H1 (cell line): ENCODE data around the gene FNIP2. TPM values are rescaled to one million over a fixed set of nuclear protein-coding genes. Genes with fewer than 3 reads are reported as not detected.

ENCODE experiments used
- CTCF ChIA-PET: fragments of 300-600 bp; sonication (Branson Sonifier 250); formaldehyde crosslinking; loops from one replicate; lab custom pipeline; 2021; ENCODE audit not compliant: partially characterized antibody; lab: Charles Lee
- POLR2A ChIA-PET: fragments of 300-600 bp; sonication (Branson Sonifier 250); formaldehyde crosslinking; loops from one replicate; lab custom pipeline; 2021; ENCODE audit warnings: inconsistent platforms; ENCODE audit not compliant: partially characterized antibody; lab: Charles Lee
- DNase-seq, 2 experiments: peaks; one replicate each; pipeline versions ENCODE4 v3.0.0 to v3.0.0-alpha.2; 2010 to 2022; ENCODE audit warnings: low spot score in 2 of 2, low read depth in 1 of 2, mixed read lengths in 1 of 2
- FAIRE-seq: peaks from 2 replicates; lab custom pipeline; 2011; peaks lifted over from hg19 to GRCh38; lab: Jason Lieb, UNC
- H2AFZ ChIP-seq: 2 replicates; pipeline ENCODE4 v1.8.1; 2012; ENCODE audit warnings: low read length, inconsistent platforms
- H2AK5ac ChIP-seq: 2 replicates; pipeline ENCODE4 v1.6.1; 2013; ENCODE audit warnings: low read depth, low read length
- H2BK120ac ChIP-seq: replicated peaks from 2 replicates; pipeline ENCODE3; 2013; ENCODE audit warnings: low read depth, low read length, inconsistent platforms
- H2BK12ac ChIP-seq: 2 replicates; pipeline ENCODE4 v1.6.1; 2013; ENCODE audit warnings: low read depth, low read length
- H2BK15ac ChIP-seq: 2 replicates; pipeline ENCODE4 v1.6.1; 2013; ENCODE audit warnings: low read length
- H2BK20ac ChIP-seq: 2 replicates; pipeline ENCODE4 v1.6.1; 2013; ENCODE audit warnings: low read length
- H2BK5ac ChIP-seq: 2 replicates; pipeline ENCODE4 v1.6.1; 2013; ENCODE audit warnings: low read depth, low read length
- H3K14ac ChIP-seq: 2 replicates; pipeline ENCODE4 v1.6.1; 2013; ENCODE audit warnings: inconsistent platforms; ENCODE audit not compliant: insufficient read length
- H3K18ac ChIP-seq: 2 replicates; pipeline ENCODE4 v1.6.1; 2013; ENCODE audit warnings: low read length; ENCODE audit errors: extremely low read depth
- H3K23ac ChIP-seq: 2 replicates; pipeline ENCODE4 v1.6.1; 2013; ENCODE audit warnings: inconsistent platforms; ENCODE audit not compliant: insufficient read length
- H3K23me2 ChIP-seq: 2 replicates; pipeline ENCODE4 v1.6.1; 2013; ENCODE audit warnings: low read depth, low read length
- H3K27ac ChIP-seq: 2 replicates; pipeline ENCODE4 v1.6.1; 2011; ENCODE audit warnings: low read depth, low read length, inconsistent platforms
- H3K27me3 ChIP-seq, 4 experiments: replicated peaks in 1 of 4; 1 replicate in 1 of 4; 2 replicates in 3 of 4; pipeline versions ENCODE4 v1.6.1 to v1.8.1; 2011 to 2013; ENCODE audit warnings: low read length in 3 of 4, mild to moderate bottlenecking in 3 of 4, inconsistent platforms in 2 of 4, mixed read lengths in 2 of 4, moderate library complexity in 1 of 4; ENCODE audit not compliant: control insufficient read depth in 3 of 4, insufficient read depth in 3 of 4; ENCODE audit errors: extremely low read depth in 1 of 4
- H3K36me3 ChIP-seq, 4 experiments: 2 replicates each; pipeline versions ENCODE4 v1.6.1 to v1.8.1; 2011 to 2013; ENCODE audit warnings: mild to moderate bottlenecking in 4 of 4, low read length in 3 of 4, moderate library complexity in 2 of 4, control low read depth in 1 of 4, inconsistent platforms in 1 of 4; ENCODE audit not compliant: insufficient read depth in 4 of 4, control insufficient read depth in 2 of 4
- H3K4ac ChIP-seq: replicated peaks from 2 replicates; pipeline ENCODE3; 2013; ENCODE audit warnings: low read length, low read depth, mixed read lengths, inconsistent platforms; ENCODE audit not compliant: insufficient read length
- H3K4me1 ChIP-seq, 4 experiments: replicated peaks in 1 of 4; 1 replicate in 1 of 4; 2 replicates in 3 of 4; pipeline versions ENCODE4 v1.6.1 to v1.8.1; 2011 to 2013; ENCODE audit warnings: low read length in 3 of 4, inconsistent platforms in 2 of 4, mixed read lengths in 1 of 4; ENCODE audit not compliant: insufficient read depth in 4 of 4, control insufficient read depth in 3 of 4
- H3K4me2 ChIP-seq, 2 experiments: 2 replicates each; pipeline versions ENCODE4 v1.6.1 to v1.8.1; 2011 to 2013; ENCODE audit warnings: low read depth in 2 of 2, low read length in 2 of 2, control low read depth in 1 of 2, inconsistent platforms in 1 of 2, mild to moderate bottlenecking in 1 of 2; ENCODE audit not compliant: insufficient read depth in 1 of 2
- H3K4me3 ChIP-seq, 4 experiments: fragments of 200-600, 300-600 bp in 1 of 4; sonication (generic), shearing (Covaris generic), sonication (Bioruptor Twin) in 1 of 4; 2 replicates each; pipeline versions ENCODE4 v1.5.1 to v1.8.1; 2011 to 2016; ENCODE audit warnings: low read length in 4 of 4, low read depth in 3 of 4, control low read depth in 2 of 4, inconsistent platforms in 2 of 4, mild to moderate bottlenecking in 2 of 4, mixed read lengths in 1 of 4, moderate library complexity in 1 of 4; ENCODE audit not compliant: insufficient read depth in 2 of 4; ENCODE audit errors: extremely low read depth in 1 of 4
- H3K56ac ChIP-seq: replicated peaks from 2 replicates; pipeline ENCODE3; 2013; ENCODE audit warnings: low read depth, mild to moderate bottlenecking, mixed read lengths, low read length, inconsistent platforms; ENCODE audit not compliant: insufficient read length
- H3K79me1 ChIP-seq: 2 replicates; pipeline ENCODE4 v1.6.1; 2013; ENCODE audit warnings: low read depth, low read length, control low read depth
- H3K79me2 ChIP-seq, 2 experiments: 2 replicates each; pipeline versions ENCODE4 v1.6.1 to v1.8.1; 2012 to 2013; ENCODE audit warnings: low read length in 2 of 2, mild to moderate bottlenecking in 2 of 2, inconsistent platforms in 1 of 2; ENCODE audit not compliant: insufficient read depth in 2 of 2, control insufficient read depth in 1 of 2
- H3K9ac ChIP-seq, 4 experiments: replicated peaks in 1 of 4; 1 replicate in 1 of 4; 2 replicates in 3 of 4; pipeline versions ENCODE4 v1.6.1 to v1.8.1; 2011 to 2013; ENCODE audit warnings: low read depth in 3 of 4, low read length in 3 of 4, control low read depth in 2 of 4, mild to moderate bottlenecking in 2 of 4, moderate library complexity in 2 of 4, inconsistent platforms in 1 of 4; ENCODE audit errors: extremely low read depth in 1 of 4
- H3K9me3 ChIP-seq, 2 experiments: 2 replicates each; pipeline versions ENCODE4 v1.6.1 to v1.8.1; 2012 to 2013; ENCODE audit warnings: mild to moderate bottlenecking in 2 of 2, moderate library complexity in 2 of 2, control low read depth in 1 of 2, inconsistent platforms in 1 of 2, low read depth in 1 of 2, low read length in 1 of 2, mixed read lengths in 1 of 2; ENCODE audit not compliant: insufficient read depth in 2 of 2
- H4K20me1 ChIP-seq, 2 experiments: replicated peaks in 1 of 2; 2 replicates each; pipeline versions ENCODE3 to v1.8.1; 2011 to 2013; ENCODE audit warnings: inconsistent platforms in 2 of 2, low read length in 2 of 2, mild to moderate bottlenecking in 1 of 2; ENCODE audit not compliant: insufficient read depth in 2 of 2, control insufficient read depth in 1 of 2
- H4K5ac ChIP-seq: 2 replicates; pipeline ENCODE4 v1.6.1; 2013; ENCODE audit warnings: low read length, low read depth, mixed read lengths, inconsistent platforms; ENCODE audit not compliant: insufficient read length
- H4K8ac ChIP-seq: 2 replicates; pipeline ENCODE4 v1.8.0; 2013; ENCODE audit warnings: mild to moderate bottlenecking, moderate library complexity, low read length, inconsistent platforms; ENCODE audit not compliant: insufficient read depth; ENCODE audit errors: extremely low read depth
- H4K91ac ChIP-seq: replicated peaks from 2 replicates; pipeline ENCODE3; 2013; ENCODE audit warnings: low read length, mixed read lengths, inconsistent platforms; ENCODE audit not compliant: insufficient read length
- KDM1A ChIP-seq: fragments of 200-600, 300-600 bp; sonication (generic); IDR thresholded peaks from 2 replicates; pipeline ENCODE4 v1.7.1; 2016; ENCODE audit warnings: mild to moderate bottlenecking, low read length, borderline replicate concordance
- TEAD4 ChIP-seq: IDR thresholded peaks from 2 replicates; pipeline ENCODE4 v1.6.1; 2012; ENCODE audit warnings: low read depth, low read length, inconsistent platforms, mixed read lengths
- WGBS, 2 experiments: shearing (Covaris generic) in 1 of 2; methylation state at CpG; one replicate each; pipeline versions ENCODE4 v1.1.6 to v1.1.7; 2013 to 2015; ENCODE audit warnings: low lambda C conversion rate in 2 of 2, mixed read lengths in 2 of 2, inconsistent platforms in 1 of 2, low coverage in 1 of 2, missing lambda C conversion rate in 1 of 2; ENCODE audit not compliant: insufficient replicate concordance in 2 of 2, insufficient coverage in 1 of 2, insufficient read length in 1 of 2; ENCODE audit errors: extremely low coverage in 1 of 2, missing lambda C conversion rate in 1 of 2; 5-methylcytosine and 5-hydroxymethylcytosine counted together
- polyA plus RNA-seq, 7 experiments: library from polyadenylated mRNA; depleted of rRNA in 3 of 7; stranded (reverse) in 5 of 7; unstranded in 2 of 7; fragments of >200 nt in 5 of 7; fragments of 200-250 nt in 2 of 7; gene quantifications; 1 replicate in 5 of 7; 2 replicates in 1 of 7; 4 replicates in 1 of 7; pipeline versions ENCODE4 v1.2.1 to v1.2.3, GENCODE V29; 2011 to 2013; ENCODE audit warnings: missing spikeins in 2 of 7, mixed read lengths in 2 of 7
- total RNA-seq: library from RNA; stranded (reverse); fragmentation: NEBNext Ultra II Directional; extraction: Animal tissue kit (Norgen Biotek cat#: 25700); gene quantifications from 2 replicates; pipeline ENCODE4 v1.2.1, GENCODE V29; 2021

Gene FNIP2
- total and polyA plus RNA-seq, 2 of the 8 experiments (the other 6 are each of a cell fraction or from before 2014, with no cell fraction given): 4.0 to 13.0 TPM

- Histone ChIP-seq H2BK15ac (no peak overlapping the region), H2AFZ (no peak overlapping the region), H3K23ac (no peak overlapping the region), H3K4me3 (no peak overlapping the region), H3K27ac (no peak overlapping the region), H3K23me2 (no peaks in the 10 kb centered on the region; the same call in 1 of the 2 replicates), H2BK20ac (no peak overlapping the region), H4K8ac (no peak overlapping the region), H2BK12ac (no peak overlapping the region), H3K79me1 (no peaks in the 10 kb centered on the region), H3K14ac (no peak overlapping the region), H3K4me1 (0 out of 7 replicates have a peak, but pooled peaks cover 0 to 4% (median 0%) of the 10 kb centered on the region in 4 experiments), H3K9ac (no peak overlapping the region), H3K4me2 (no peak overlapping the region), H2AK5ac (no peak overlapping the region), H2BK120ac (no peak overlapping the region), H3K36me3 (peaks cover 0 to 2% (median 0%) of the 10 kb centered on the region in 4 experiments; a peak in 1 of 8 replicates), H3K18ac (no peak overlapping the region), H2BK5ac (no peak overlapping the region), H4K5ac (no peak overlapping the region), H3K79me2 (no peaks in the 10 kb centered on the region), H3K9me3 (peaks cover 8 to 14% of the 10 kb centered on the region in 2 experiments), H4K20me1 (no peaks in the 10 kb centered on the region), H3K27me3 (no peaks in the 10 kb centered on the region), H3K56ac (no peak overlapping the region), H4K91ac (no peak overlapping the region), H3K4ac (no peak overlapping the region)
- ChIA-PET POLR2A (no interaction called here), CTCF (interaction anchor here (0.6 to 1.4 kb wide), 2 partner anchors 8 to 32 kb away, joined by 3 read pairs; no protein-coding TSS in a partner anchor)
- WGBS, 2 experiments: 83% methylated on average over 2 of the region's 2 CpGs; no CpG with 5 or more reads in 1 of the 2 experiments
- TF ChIP-seq TEAD4 (0 out of 2 replicates have a peak, but pooled peaks have one; percentile 21), KDM1A (no peak)
- DNase-seq: no peak
- no peak for FAIRE-seq
Measured at GRCh38 chr4:158948071-158948470, 179.2 kb downstream of the FNIP2 start.
